Osteoblast (primary cell): ENCODE results near the gene PUS7L. TPM values are rescaled to one million over a fixed set of nuclear protein-coding genes. Genes with fewer than 3 reads are reported as not detected.

Experiments used
- DNase-seq: peaks from one replicate; pipeline ENCODE4 v3.0.0; 2011; ENCODE audit warnings: low spot score, mixed read lengths; ENCODE audit not compliant: insufficient read length; ENCODE audit errors: missing footprints
- H2AFZ ChIP-seq: 2 replicates; pipeline ENCODE4 v1.6.0; 2011; ENCODE audit warnings: mild to moderate bottlenecking, low read length
- H3K27ac ChIP-seq: 2 replicates; pipeline ENCODE4 v1.5.1; 2011; ENCODE audit warnings: mild to moderate bottlenecking, low read depth, low read length, moderate library complexity
- H3K27me3 ChIP-seq: 2 replicates; pipeline ENCODE4 v1.6.0; 2012; ENCODE audit warnings: mild to moderate bottlenecking, control low read depth, inconsistent platforms, low read length, moderate library complexity; ENCODE audit not compliant: insufficient read depth
- H3K36me3 ChIP-seq: 2 replicates; pipeline ENCODE4 v1.5.1; 2011; ENCODE audit warnings: mild to moderate bottlenecking, low read length, control low read depth, moderate library complexity; ENCODE audit not compliant: insufficient read depth
- H3K4me1 ChIP-seq: 2 replicates; pipeline ENCODE4 v1.5.1; 2011; ENCODE audit warnings: mild to moderate bottlenecking, low read length, control low read depth, moderate library complexity; ENCODE audit not compliant: insufficient read depth
- H3K4me2 ChIP-seq: 2 replicates; pipeline ENCODE4 v1.6.0; 2011; ENCODE audit warnings: mild to moderate bottlenecking, low read length; ENCODE audit not compliant: insufficient read depth
- H3K4me3 ChIP-seq: fragments of 200-600 bp; sonication (generic); 3 replicates; pipeline ENCODE4 v1.5.1; 2012; ENCODE audit warnings: mild to moderate bottlenecking, low read length, inconsistent platforms; ENCODE audit not compliant: insufficient read depth
- H3K79me2 ChIP-seq: 2 replicates; pipeline ENCODE4 v1.6.0; 2012; ENCODE audit warnings: mild to moderate bottlenecking, low read length, control low read depth, inconsistent platforms; ENCODE audit not compliant: insufficient read depth
- H3K9me3 ChIP-seq: 2 replicates; pipeline ENCODE4 v1.5.1; 2011; ENCODE audit warnings: low read depth, low read length, control low read depth
- H4K20me1 ChIP-seq: 2 replicates; pipeline ENCODE4 v1.6.0; 2012; ENCODE audit warnings: mild to moderate bottlenecking, low read length, control low read depth; ENCODE audit not compliant: insufficient read depth
- CTCF ChIP-seq: IDR thresholded peaks from 2 replicates; pipeline ENCODE4 v1.5.1; 2011; ENCODE audit warnings: mild to moderate bottlenecking, low read depth, low read length, moderate library complexity; ENCODE audit errors: extremely low read depth
- total RNA-seq: library from RNA; depleted of rRNA; stranded (reverse); fragments of >200 nt; gene quantifications from 2 replicates; pipeline ENCODE4 v1.2.3, GENCODE V29; 2012

PUS7L gene
- total RNA-seq, 1 donor, result 20.6 TPM

- no peak overlapping the region for H3K4me3 ChIP-seq
- DNase-seq, result no peak
- H3K36me3 ChIP-seq, result no peaks in the 10 kb centered on the region
- H3K79me2 ChIP-seq, result no peaks in the 10 kb centered on the region
- no peak overlapping the region for H2AFZ ChIP-seq
- no peaks in the 10 kb centered on the region for H4K20me1 ChIP-seq
- H3K27ac ChIP-seq, result no peak overlapping the region
- no peaks in the 10 kb centered on the region for H3K9me3 ChIP-seq
- no peak for TF ChIP-seq CTCF
- no peak overlapping the region for H3K4me2 ChIP-seq
- no peaks in the 10 kb centered on the region for H3K27me3 ChIP-seq
- H3K4me1 ChIP-seq, result no peaks in the 10 kb centered on the region
These were observed 83.3 kb downstream of the PUS7L start for GRCh38 chr12:43675048-43675904.

- Histone ChIP-seq H2AFZ (no peak overlapping the region), H3K4me1 (no peaks in the 10 kb centered on the region), H3K36me3 (no peaks in the 10 kb centered on the region), H4K20me1 (no peaks in the 10 kb centered on the region), H3K9me3 (no peaks in the 10 kb centered on the region), H3K4me2 (no peak overlapping the region), H3K4me3 (no peak overlapping the region), H3K79me2 (no peaks in the 10 kb centered on the region), H3K27me3 (no peaks in the 10 kb centered on the region), H3K27ac (no peak overlapping the region)
- DNase-seq, result no peak
- no peak for TF ChIP-seq CTCF
These were observed 89.2 kb downstream of the PUS7L start for GRCh38 chr12:43669373-43669772.

Other genes with a start within 250 kb of the PUS7L start
- gene ADAMTS20, start 206.6 kb downstream of the PUS7L start, total RNA-seq, result under 0.01 TPM in 1 of 2 replicates, not detected in the other
- 27.9 and 38.9 TPM in 2 replicates for gene IRAK4, start 161 bp upstream of the PUS7L start, total RNA-seq
- gene TWF1, start 47.5 kb upstream of the PUS7L start, total RNA-seq, result 180 and 219 TPM in 2 replicates
- gene TMEM117, start 77.3 kb upstream of the PUS7L start, total RNA-seq, result 20.6 and 22.4 TPM in 2 replicates